SKM-1 treated with dmso at 0.1 percent for 144 hours (cell line): ENCODE measurements around the gene DBR1.
"Not testable (repeated sequence)": the region's sequence is repeated elsewhere in the genome, so short reads cannot be mapped to it uniquely, and the experiment has no call there.

Source experiments
- DNase-seq: peaks from one replicate; lab custom pipeline; 2025; ENCODE audit not compliant: unreplicated experiment; lab: John Stamatoyannopoulos, UW

Gene DBR1

DNA sequence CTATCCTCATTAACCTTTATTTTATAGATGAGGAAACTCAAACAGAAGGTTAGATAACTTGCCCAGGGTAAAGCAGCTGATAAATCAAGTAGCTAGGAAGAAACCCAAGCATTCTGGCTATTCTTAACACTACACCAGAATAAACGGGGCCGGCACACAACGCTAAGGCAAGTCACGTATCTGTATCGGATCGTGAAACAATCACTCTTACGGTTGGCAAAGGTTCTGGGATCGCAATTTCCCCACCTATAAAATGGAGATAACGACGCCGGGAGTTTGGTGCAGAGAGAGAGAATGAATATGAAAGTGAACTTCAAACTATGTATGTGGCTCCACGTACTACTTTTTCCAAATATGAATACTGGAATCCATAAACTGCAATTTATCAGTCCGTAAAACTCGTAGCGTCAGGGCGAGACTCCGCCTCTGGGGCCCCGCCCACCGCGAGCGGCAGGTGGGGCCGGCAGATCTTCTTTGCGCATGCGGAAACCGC, 12.1 kb upstream of the DBR1 start:
- peak; percentile 87 for DNase-seq

DNA sequence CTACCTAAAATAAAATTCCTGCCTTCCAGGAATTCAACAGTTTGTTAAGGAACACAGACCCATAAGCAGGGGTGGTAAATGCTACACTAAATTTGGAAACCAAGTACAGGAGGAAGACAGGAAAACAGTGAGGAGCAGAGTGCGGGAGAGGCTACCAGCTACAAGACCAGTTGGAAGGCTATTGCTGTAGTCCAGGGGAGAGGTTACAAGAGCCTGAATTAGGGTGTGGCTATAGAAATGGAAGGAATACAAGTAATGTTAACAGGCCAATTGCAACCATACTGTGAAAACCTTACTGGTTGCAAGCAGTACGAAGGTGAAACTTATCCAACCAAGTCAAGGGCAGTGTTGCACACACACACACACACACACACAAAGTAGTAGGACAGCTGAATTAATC, 11.5 kb upstream of the DBR1 start:
- DNase-seq, result no peak

DNA sequence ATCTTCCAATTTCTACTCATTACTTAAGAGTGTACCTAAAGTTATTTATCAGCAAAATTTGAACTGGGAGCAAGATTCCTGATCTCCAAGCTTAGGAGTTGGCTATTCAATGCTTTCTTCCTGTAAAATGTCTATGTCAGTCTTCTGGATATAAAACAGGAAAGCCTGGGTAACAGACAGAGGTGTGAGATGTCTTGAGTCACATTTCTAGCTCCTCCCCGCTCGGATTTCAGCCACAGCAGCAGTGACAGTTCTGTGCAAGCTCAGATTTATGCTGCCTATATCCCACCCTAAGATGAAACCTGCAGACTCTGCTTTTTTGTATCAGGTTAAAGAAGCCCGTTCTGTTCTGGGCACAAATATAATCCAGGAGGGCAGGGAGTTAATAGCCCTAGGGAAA, 10.3 kb upstream of the DBR1 start:
- no peak for DNase-seq

DNA sequence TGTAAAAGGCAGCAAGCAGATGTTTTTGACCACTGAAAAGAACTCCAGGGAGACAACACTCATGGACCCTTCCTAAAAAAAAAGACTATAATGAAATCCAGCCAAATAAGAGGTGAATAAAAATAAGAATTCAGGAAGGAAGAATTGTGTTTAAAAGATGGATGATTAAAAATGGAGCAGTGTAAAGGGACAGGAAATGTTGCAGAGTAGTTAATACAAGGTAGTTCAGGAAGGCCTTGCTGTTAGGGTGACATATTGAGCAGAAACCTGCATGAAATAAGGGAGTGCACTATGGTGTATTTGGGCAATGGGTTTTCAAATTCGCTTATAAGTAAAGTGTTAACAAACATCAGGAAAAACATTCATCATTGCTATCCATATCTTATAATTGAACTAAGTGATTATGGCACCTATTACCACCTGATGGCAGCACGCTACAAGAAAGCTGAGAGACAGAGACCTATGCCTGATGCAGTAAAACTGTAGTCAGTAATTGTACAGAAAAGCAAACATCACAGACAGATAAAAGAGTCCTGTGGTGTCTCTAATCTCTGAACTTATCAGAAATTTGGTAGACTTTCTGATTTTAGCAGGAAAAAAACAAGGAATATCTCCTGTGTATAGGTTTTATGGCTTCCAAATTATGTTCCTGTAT, 5.8 kb upstream of the DBR1 start:
- peak; percentile 5 for DNase-seq

DNA sequence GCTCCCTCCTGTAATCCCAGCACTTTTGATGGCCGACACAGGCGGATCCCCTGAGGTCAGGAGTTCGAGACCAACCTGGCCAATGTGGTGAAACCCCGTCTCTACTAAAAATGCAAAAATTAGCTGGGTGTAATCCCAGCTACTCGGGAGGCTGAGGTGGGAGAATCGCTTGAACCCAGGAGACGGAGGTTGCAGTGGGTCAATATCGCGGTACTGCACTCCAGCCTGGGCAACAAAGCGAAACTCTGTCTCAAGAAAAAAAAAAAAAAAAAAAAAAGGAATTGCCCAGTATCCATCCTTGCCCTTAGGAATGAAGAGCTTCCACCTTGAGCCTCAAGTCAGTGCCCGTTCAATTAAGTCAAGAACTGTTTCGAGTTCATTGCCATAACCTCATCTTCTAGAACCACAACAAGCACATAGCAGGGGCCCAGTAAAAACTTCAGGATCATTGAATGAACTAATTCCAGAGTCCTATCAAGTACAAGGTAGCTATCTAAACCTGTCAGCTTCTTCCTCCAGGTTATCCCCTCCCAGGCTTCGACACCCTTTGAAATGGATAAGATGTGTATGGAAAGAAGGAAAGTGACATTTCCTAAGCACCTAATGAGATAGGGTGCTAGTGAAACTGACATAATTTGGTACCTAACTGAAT, 826 bp downstream of the DBR1 start:
- no peak for DNase-seq

DNA sequence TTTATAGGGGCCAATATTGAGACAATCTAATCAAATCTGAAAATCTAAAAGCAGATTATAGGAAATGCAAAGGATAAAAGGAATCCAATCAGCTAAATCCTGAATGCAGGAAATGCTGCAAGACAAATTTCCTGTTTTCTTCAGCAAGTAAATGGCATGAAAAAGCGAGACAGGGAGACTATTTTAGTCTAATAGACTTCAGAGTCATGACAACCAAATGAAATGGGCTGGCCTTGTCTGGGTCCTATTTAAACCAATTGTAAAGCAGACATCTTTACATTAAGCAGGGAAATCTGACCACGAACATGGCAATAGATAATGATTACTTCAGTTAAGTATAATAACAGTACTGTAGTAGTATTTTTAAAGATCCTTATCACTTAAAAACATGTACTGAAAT, 2.1 kb downstream of the DBR1 start:
- no peak for DNase-seq

DNA sequence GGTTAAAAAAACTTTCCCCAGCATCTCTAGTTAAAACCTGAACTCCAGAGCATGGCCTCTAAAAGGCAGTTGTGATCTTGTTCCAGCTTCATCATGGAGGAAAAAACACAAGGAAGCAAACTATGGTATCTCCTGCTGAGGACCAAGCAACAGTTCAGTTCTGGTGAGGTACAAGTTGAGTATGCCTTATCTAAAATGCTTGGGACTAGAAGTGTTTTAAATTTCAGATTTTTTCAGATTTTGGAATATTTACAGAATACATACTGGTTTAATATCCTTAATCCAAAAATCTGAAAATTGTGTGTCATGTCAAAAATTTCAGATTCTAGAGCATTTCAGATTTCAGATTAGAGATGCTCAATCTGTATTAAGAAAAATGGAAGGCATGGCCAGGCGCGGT, 9.7 kb downstream of the DBR1 start:
- no peak for DNase-seq

DNA sequence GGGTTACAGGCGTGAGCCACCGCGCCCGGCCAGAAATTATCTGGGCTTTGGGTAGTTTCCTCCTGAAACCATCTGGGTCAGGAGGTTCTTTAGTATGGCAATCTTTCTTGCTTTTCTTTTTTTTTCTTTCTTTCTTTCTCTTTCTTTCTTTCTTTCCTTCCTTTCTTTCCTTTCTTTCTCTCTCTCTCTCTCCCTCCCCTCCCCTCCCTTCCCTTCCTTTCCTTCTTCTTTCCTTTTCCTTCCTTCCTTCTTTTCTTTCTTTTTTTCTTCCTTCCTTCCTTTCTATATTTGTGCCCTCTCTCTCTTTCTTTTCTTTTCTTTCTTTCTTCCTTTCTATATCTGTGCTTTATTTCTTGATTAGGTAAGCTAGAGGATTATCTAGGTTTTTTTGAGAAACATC, 17.0 kb downstream of the DBR1 start:
- DNase-seq, result no peak

DNA sequence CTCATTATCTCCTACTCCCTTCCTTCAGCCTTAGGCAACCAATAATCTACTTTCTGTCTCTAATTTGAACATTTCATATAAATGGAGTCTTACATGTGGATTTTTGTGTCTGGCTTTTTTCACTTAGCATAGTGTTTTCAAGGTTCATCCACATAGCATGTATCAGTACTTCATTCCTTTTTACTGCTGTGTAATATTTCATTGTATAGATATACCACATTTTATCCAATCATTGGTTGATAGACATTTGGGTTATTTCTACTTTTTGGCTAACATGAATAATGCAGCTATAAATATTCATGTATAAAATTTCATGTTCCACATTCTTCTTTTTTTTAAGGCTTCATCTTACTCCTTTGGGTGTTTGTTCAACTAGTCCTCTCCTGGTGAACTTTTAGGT, 20.2 kb downstream of the DBR1 start:
- DNase-seq, result no peak

DNA sequence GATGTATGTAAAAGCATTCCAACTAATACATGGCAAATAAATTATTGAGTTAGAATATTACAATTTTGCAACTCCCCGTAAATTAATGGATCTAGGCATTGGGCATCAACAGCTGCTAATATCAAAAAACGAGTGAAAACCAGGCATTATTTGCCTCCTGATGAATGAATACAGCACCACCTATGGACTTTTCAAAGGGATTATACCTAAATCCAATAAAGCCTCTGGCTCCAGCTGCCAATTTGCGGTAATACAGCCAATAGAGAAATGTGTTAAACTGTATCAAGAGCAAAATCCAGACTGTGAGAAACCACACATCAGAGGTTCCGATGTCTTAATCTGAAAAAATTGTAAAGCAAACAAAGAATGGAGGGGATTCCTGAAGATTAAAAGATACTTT, 26.2 kb downstream of the DBR1 start:
- DNase-seq, result no peak

DNA sequence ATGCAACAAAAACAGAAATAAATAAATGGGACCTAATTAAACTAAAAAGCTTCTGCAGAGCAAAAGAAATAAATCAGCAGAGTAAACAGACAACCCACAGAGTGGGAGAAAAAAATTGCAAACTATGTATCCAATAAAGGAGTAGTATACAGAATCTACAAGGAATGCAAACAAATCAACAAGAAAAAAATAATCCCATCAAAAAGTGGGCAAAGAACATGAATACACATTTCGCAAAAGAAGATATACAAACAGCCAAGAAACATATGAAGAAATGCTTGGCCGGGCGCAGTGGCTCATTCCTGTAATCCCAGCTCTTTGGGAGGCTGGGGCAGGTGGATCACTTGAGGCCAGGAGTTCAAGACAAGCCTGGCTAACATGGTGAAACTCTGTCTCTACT, 32.5 kb downstream of the DBR1 start:
- DNase-seq, result not testable (repeated sequence)

DNA sequence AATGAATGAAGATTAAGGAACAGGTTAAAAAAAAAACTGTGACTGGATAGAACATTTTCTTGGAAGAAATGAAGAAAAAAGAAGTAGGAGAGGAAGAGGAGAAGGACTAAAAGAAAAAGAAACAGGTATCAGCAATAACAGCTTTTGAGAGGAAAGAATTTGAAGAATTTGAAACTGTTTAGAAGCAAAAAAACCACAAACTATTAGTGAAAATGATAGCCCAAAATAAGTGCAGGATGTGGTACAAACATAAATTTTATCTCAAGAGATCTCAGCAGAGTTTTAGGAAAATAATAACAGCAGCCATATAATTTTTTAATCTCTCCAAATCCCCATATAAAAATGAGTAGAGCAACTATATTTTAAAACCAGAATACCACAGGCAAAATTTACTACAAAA, 33.8 kb downstream of the DBR1 start:
- DNase-seq, result no peak

DNA sequence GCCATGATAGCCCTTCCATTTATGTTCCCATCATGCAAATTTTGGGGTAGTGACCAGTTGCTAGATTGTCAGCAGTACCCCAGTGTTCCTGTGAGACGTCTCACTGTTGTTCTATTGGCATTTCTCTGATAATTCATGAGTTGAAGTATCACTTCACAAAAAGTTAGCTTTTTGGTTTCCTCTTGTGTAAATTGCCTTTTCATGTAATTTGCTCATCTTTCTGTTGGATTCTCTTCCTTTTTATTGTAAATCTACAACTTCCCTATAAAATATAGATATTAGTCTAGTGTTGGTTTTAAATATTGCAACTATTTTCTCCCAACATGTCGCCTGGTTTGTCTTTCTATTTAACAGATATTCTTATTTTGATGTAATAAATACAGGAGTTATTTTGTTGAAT, 35.0 kb downstream of the DBR1 start:
- no peak for DNase-seq

DNA sequence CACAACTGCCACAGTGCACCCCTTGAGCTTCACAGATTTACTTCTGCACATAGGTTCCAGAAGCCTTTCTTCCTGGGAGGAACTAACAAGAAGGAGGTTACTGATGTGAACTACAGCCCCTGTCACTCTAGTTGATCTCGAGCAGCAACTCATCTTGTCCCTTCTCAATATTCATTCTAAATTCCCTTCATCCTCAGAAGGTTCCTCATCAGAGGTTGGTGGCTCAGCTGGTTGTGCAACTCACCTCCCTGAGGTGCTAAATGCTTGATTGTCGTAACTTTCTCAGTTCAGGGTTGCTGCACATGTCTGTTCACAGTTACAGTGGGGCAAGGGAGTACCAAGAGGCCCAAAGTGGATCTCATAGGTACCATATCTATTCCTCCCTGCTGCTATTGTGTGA, 36.9 kb downstream of the DBR1 start:
- DNase-seq, result peak; percentile 85

DNA sequence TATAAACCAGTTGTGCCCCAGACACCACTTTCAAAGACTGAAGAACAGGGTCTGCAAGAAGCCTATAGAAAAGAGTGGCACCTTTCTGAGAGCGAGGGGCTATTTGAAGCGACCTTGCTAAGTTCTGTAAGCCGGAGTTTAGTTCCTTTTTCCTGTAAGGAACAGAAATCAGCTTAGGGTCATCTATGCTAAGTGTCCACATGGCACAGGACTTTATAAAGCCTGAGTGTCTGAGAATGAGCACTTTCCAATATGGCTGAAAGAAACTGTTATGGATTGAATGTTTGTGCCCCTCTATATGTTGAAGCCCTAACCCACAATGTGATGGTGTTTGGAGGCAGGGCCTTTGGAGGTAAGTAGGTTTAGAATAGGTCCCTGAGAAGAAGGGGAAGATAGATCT, 38.5 kb downstream of the DBR1 start:
- peak; percentile 36 for DNase-seq

DNA sequence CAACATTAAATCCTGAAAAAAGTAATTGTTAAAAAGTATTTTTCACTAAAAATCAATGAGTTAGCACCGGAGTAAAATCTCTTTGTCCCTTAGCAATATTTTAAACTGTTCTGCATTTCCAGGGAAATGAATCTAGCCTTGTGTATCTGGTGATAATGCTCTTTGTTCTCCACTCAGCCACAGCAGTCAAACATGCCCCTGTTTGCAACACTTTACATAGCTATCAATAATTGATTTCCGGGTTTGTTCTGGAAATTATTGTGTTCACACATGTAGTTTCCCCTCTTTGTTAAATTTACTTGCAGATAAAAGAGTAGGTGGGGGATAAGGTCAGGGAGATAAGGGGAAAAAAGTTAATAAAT, 38.9 kb downstream of the DBR1 start:
- DNase-seq, result no peak

DNA sequence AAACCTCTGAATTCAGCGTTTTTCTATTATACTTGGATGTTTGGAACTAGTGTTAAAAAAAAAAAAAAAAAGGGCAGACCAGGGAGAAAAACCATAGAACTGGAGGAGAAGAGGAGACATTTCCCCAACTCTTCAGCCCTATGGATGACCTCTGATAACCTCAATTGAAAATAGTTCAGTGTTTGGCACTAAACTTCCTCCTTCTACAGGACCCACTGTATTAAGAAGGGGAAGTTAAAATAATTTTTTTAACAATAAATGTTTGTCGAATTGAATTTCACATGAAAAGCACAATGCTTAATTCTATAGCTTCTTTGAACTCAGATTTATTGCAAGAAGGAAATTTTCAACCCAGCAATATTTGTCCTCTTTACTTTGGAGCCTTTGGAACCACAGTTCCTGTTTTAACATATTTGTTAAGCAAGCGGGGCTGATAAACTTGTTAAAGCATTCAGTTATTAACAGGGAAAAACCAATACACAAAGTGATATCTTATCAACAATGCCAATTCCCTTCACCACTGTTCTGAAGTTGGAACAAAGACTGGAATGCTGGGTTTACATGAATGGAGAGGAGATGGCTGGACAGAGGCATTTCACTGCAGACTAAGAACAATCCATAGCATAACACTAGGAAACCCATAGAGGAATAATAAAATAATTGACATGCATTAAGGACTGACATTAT, 39.4 kb downstream of the DBR1 start:
- DNase-seq, result peak; percentile 67

DNA sequence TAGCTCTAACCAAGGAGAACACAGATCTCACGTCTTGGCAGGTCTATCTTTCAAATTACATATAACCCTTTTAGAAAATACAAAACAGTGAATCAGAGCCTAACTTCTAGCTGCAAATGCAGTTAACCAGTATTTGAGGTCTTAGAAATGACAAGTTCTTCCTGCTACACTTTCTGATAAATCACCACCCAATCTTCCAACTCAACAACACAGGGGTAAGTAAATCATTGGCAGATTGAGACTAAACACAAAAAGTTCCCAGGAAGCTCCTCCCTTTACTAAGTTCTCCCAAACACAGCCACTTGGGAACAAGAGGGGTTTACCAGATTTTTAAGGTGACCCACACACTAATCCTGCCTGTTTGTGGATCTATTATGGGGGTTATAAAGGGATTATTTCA, 42.5 kb downstream of the DBR1 start, which contains the start of gene A4GNT:
Gene A4GNT (minus strand): TSS at position 152 of the 400 bp plus-strand sequence. CDS start 1,134 bp downstream, outside the sequence.
- DNase-seq, result no peak

DNA sequence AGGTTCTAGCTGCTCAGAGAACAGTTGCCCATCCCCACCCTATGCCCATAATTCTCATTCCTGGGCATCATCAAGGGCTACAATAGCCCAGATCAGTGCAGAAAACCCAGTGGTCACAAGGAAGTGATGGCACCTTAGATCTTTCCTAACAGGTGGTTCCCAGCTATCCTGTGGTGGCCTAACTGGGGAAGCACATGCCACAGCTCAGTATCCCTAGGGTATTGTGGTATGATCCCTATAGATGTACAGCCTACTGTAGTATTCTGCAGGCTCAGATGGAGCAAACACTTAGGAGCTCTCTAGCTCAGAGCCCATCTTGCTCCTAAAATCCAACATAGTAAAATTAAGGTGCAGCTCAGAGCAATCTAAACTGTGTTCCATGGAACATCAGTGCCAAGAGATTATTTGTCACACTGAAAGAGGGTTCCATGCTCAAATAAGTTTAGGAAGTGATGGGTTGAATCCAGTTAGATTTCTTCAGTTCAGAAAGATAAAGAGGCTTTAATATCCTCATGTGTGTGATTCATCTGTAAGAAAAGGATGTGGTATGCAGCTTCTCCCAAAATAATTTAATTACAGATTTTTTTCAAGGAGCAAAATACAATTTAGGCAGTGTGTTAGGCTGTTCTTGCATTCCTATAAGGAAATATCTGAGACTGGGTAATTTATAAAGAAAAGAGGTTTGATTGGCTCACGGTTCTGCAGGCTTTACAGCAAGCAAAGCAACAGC, 46.9 kb downstream of the DBR1 start:
- DNase-seq, result no peak

DNA sequence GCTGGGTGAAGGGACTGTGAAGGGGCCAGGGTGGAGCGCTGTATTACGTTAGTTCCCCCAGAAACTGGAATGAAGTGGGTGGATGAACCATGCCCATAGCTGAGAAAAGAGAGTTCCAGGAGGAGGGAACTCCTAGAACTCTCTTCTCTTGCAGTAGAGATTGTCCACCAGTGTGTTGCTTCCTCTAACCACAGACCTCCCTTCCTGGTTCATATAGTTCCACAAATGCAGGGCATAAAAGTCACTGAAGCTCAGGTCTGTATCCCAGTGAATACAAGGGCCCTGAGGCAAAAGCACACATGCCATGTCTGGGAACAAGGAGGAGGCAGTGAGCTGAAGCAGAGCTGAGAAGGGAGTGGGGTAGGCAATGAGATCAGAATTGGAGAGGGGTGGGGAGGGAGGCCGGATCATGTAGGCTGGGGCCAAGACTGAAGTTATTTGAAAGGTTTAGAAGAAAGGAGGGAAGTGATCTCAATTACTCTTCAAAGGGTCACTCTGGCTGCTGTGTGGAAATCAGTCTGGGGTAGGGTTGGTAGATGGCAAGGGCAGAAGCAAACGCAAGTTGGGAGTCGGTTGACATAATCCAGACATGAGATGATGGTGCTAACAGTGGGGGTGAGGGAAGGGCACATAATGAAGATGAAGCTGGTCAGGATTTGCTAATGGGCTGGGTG, 49.0 kb downstream of the DBR1 start:
- peak; percentile 81 for DNase-seq

DNA sequence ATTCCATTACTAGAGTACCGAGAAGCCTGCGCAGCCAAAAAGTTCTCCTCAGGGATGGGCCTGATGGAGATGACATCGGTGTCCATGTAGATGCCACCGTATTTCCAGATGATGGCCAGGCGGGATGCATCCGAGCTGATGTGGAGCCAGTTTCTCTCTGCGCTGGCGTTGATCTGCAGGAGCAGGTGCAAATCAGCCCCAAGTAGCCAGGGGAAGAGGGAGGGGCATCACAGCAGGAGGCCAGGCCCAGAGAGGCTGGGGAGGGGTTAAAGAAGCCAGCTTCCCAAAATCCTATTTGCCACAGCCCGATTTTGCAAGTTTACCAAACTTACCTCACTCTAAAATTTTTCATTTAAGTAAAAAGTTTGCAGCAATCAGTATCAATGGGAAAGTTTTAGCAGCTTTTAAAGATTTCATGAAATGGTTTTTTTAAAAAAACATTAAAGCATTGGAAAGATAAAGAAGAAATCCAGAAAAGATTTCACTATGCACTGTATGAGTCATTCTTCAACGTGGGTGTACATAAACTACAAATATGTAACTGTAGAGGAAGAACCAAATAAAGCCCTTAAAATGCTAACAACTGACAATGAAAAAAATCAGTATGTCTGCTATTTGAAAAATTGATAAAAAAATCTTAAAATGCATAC, 49.9 kb downstream of the DBR1 start:
- no peak for DNase-seq
